HG03039 (cell line): ENCODE measurements around the gene MOB3C.

Source experiments
- ATAC-seq: cut with Tn5 transposase; IDR thresholded peaks from one replicate; pipeline ENCODE4 v1.9.1; 2021; ENCODE audit warnings: mild to moderate bottlenecking, moderate library complexity; ENCODE audit not compliant: unreplicated experiment

The MOB3C gene

DNA sequence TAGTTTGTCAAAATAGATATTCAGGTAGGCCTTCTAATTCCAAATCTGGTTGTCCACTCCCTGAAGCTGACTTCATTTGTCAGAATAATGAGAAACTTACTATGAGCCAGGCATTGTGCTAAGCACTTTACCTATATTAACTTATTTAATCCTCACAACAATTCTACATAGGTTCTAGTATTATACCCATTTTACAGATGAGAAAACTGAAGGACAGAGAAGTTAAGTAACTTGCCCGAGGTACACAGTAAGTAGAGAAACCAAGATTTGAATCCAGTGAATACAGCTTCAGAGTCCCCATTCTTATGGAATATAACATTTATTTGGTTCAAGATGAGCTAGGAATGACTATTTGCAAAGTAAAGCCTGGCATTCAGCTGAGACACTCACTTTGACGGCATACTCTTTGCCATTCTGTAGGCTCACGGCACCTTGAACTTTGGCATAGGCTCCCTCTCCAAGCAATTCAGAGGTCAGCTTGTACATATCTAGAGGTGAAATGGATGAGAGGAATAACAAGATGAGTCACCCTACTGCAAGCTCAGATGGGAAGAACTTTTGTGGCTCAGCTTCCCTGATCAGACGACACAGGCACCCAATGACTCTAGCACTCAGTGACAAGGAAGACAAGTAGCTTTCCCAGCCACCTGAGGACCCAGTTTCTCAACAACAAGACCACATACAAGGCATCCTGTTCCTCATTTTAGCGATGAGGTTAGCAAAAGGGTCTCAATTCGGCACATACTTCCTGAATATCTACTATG lies 36.3 kb downstream of the MOB3C start:
- ATAC-seq = no peak

DNA sequence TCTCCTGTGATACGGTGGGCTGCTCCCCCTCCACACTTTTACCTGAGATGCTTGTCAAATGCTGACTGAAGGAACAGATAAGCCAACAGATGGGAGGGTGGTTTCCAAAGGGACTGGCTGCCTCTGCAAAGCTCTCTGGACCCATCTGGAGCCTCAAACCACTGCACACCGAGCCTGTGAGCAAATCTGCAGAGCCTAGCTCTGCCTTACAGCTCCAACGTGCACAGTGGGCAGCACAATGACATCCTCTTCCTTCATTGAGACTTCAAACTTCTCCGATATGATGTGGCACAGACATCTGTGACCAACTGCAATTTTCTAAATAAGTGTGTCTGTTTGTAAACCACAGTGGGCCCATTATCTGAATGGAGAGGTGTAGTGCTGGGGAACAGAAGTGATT lies 38.9 kb downstream of the MOB3C start:
- ATAC-seq = no peak

DNA sequence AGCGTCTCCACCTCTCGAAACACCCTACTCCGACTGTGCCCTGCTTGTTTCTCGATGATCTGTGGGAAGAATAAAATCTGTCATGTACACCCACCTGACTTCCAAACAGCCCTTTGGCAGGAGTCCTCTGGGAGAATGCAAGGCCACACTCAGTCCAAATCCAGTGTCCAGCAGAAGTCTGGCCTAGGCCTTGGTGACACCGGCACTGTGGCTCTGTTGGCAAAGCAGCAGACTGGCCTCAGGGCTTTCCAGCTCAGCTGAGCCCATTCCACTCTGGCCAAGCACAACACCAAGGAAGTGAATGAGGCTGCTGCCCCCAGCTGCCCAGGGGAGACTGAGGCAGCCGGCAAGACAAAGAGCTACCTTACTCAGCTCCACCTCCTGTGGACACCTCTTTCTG lies 40.0 kb downstream of the MOB3C start:
- no peak for ATAC-seq

DNA sequence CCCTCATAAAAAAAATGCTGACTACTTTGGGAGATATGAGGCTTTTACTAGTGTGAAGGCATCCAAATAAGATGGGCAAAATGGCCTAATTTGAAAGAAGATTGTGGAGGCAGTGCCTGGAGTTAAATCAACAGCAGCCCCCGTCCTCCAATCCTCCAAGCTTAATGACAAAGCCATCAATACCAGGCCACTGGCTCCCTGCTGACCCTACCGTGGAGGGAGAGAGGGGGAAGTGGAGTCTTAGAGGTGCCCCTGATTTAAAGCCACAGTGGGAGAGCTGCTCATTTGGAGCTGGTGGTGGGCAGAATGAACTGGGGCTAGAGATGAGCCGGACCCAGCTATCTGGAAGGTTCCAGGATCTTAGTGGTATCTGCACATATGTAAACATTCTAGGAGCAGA lies 40.8 kb downstream of the MOB3C start:
- no peak for ATAC-seq

DNA sequence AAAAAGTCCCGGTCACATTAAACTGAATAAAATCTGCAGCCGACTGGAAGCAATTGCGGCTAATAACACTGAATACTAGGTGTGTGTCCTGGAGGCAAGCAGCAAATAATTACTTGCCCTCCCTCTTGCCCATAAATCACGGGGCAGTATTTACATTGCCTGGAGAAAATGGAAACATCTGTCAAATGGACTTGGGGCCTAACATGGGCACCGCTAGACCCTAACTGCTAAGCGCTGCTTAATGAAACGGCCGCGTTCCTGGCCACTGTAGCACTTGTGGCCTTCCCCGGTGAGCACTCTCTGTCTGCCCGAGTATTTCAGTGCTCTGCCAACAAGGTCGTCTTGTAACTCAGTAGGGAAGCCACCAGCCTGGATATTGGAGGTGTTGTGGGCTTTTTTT lies 41.3 kb downstream of the MOB3C start:
- no peak for ATAC-seq

DNA sequence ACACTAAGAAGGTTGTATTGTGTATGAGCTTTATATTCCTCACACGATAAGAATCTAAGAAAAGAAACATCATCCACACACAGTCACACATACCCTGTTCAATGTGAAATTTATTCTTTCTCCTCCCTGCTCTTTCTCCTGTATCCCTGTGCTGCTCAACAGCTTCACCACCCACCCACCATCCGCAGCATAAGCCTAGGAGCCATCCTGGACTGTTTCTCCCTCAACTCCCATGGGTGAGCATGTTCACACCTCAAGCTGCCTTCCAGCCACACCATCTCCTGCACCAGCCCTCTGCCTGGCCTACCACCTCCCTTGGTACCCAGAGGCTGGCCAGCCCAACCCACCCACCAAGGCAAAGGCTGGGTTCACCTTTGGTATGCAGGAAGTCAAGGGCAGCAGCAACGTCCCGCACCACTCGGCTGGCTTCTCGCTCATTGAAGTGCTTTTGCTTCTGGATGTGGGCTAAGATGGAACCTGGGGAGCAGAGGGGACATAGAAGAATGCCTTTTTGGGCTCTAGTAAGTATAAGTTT lies 44.9 kb downstream of the MOB3C start:
- ATAC-seq = no peak

DNA sequence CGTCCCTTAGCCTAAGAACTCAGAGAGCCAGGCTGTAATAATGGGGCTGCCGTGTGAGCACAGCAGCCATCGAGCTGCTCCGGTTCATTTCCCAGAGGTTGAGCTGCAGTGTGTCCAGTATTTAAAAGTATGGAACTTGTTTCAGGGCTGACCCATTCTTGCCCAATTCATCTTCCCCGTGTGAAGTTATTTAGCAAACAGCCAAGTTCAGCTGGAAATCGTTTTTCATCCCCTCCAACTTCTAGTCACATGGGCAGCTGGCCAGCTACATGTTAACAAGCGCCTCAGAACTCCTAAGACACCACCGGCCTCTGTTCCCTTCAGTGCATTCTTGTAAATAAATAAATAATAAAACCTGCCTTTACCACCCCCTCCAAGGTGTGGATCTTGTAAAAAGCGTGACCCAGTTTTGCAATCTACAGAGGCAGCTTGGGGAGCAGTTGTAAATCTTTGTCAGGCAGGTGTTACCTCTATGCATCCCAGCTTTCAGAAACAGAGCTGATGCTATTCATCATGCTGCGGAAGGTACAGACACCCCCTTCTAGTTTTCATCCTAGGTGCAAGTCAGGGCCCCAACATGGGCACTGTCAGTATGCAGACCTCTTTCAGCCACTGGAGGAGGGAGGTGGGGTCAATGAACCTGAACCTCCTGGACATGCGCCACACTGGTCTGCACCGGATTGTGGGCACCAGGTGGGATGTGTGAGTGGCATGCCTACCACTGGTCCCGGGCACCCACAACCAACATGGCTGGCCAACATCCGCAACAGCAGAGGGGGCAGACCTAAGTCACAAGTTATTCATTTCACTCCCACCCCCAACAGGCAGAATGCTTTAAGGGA lies 46.5 kb downstream of the MOB3C start:
- no peak for ATAC-seq

DNA sequence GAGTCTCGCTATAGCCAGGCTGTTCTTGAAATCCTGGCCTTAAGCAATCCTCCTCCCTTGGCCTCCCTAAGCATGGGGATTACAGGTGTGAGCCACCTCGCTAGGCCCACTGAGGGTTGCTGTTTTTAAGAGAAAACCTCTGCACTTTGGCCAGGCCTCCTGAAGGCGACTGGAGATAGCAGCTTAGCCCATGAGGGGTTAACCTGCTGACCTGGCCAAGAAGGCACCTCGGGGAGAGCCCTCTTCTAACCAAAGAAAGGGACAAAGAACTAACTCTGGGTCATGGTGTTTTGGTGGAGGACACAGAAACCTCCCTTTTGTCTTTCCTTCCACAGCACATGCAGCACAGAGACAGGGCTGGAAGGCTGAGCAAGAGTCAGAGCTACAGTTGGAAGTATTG lies 47.5 kb downstream of the MOB3C start:
- no peak for ATAC-seq

DNA sequence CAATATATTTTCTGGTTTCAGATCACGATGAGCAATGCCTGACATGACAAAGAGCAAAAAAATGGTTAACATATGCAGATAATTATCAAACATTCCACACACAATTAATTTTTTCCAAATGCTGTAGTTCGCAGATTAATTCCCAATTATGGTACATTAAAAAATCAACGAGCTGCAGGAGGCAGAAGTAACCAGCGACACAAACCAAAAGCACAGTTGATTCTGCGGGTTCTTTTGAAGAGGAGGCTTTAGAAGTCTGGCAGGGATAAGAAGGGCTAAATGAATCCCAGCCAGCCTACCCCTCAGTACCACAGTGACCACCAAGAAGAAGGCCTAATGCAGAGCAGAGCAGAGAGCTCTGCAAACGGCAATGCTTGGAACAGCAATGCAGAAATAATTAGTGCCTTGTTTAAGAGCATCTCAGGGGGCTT lies 48.1 kb downstream of the MOB3C start:
- ATAC-seq = no peak

DNA sequence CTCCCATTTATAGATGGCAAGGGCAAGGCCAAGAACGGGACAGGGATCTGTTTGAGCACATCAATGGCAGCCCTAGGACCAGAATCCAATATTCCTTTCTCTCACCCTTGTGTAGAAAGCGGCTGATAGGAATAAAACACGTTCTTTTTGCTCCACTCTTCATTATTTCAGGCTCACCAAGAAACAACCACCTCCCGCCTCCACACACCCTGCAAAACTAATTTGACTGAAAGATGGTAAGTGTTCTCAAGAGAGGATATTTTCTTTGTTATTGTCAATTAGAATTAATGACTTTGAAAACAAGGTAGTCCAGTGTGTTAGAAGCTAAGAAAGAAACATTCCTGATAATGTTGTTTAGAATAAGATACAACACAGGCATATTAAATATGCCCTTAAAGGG lies 53.3 kb downstream of the MOB3C start:
- no peak for ATAC-seq

DNA sequence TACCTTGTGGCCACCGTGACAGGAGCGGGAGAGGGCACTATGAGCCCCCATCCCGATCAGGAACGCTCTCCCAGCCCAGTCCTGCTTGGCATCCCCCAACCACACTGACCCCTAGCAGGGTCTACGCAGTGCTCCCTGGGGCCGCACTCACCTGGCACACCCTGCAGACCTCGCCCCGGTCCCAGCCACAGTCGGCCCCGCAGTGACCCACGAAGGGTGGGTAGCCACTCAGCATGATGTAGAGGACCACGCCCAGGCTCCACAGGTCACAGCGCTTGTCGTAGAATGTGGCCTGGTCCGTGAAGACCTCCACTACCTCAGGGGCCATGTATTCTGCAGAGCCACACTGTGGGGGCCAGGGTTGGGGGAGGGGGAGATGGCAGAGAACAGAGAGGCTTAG lies 54.1 kb downstream of the MOB3C start:
- no peak for ATAC-seq

DNA sequence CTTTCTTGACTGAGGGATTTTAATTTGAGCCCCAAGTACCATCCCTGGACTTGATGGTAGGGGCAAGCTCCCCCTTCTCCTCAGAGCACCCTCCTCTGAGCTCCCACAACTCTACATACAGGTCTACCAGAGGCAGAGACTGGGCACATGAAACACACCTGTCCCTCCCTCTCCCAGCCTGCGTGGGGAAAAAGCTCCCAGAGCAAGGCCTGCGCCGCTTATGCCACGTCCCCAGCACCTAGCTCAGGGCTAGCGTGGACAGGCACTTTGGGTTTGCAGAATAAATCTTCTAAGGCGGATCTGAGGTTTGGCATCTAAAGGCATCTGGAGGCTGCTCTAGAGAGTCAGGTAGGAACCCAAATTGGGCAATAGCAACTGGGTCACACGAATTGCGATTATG lies 57.6 kb downstream of the MOB3C start:
- ATAC-seq = no peak

DNA sequence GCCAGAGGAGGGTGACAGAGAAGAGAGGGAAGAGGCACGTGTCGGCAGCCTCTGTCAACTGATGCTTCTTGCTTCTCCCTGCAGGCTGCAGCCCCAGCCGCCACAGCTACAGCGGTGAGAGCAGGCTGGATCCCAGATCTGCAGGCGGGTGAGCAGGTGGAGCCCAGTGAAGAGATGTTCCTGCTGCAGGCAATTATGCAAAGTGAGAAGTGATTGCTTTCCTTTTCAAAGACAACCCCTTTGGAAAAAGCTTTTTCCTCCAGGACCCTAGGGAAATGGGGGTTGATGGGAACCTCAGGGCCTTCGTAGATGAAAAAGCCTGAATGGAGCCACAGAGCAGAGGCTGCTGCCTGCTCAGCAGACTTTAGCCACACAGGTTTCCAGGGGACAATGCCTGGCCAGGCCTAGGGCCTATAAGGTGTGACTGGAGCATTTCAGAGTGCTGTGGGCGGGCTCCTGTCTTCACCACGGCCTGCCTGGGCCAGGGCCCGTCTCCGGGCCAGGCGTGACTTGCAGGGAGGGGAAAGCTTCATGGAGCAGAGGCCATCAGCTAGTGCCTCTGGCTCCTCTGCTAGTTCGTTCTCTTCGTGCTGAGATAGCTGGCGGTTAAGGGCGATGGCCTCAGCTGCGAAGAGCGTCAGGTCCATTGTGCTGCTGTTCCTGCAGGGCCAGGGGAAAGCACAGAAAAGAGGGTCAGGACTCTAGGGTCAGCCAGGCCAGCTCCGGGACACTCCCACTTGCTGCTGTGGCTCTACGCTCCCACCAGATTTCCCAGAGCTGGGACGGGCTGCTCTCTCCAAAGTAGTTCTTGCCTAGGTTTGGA lies 58.3 kb downstream of the MOB3C start:
- ATAC-seq = no peak
